ENCODE data around the gene ALDH16A1. TPM values are rescaled to one million over a fixed set of nuclear protein-coding genes. Genes with fewer than 3 reads are reported as not detected.

Gene ALDH16A1
- total and polyA plus RNA-seq, 9 donors = 0.93 to 24.2 (median 20.2) TPM

- peak within 1 kb of the TSS in 1 of 2 donors; percentile 63 for H3K27ac ChIP-seq
- H3K4me1 ChIP-seq (ENCODE audit: insufficient read depth) = peaks cover 5% of the 10 kb centered on the region
- DNase-seq = peak; percentile 77 to 89 (median 83)
- no peak for TF ChIP-seq POLR2A (IDR thresholded peaks at IDR 0.05)
- peak; percentile 97 to 100 (median 97) for TF ChIP-seq CTCF (IDR thresholded peaks at IDR 0.05)
- intact Hi-C loops (cut with DNase I) = loop anchor here in 1 of 4 donors (10.0 kb wide), 1 partner anchor 211 kb away; the partner anchor contains the start of gene ADM5
- 1% methylated on average over 33 of the region's 33 CpGs for WGBS, 3 donors
- H3K36me3 ChIP-seq = no peaks in the 10 kb centered on the region
- H3K9me3 ChIP-seq = no peaks in the 10 kb centered on the region
- no peaks in the 10 kb centered on the region for H3K27me3 ChIP-seq
- H3K4me3 ChIP-seq = peak within 1 kb of the TSS; percentile 76
Measured at GRCh38 chr19:49473868-49474541, 21.0 kb downstream of the ALDH16A1 start, which contains the start of gene FLT3LG. Gene FLT3LG, plus strand, starts transcription at chr19:49474215. Its CDS starts 425 bp downstream, at chr19:49474640.

GRCh38 chr19:49474542-49474924 is 21.5 kb downstream of the ALDH16A1 start:
- peak overlapping the region in 1 of 2 donors; percentile 63 for H3K27ac ChIP-seq
- H3K4me3 ChIP-seq = peak overlapping the region; percentile 76
- peaks cover 5% of the 10 kb centered on the region for H3K4me1 ChIP-seq (ENCODE audit: insufficient read depth)
- no peaks in the 10 kb centered on the region for H3K9me3 ChIP-seq
- 9 to 10% (median 9%) methylated on average over 11 of the region's 11 CpGs for WGBS, 3 donors
- intact Hi-C loops (cut with DNase I) = loop anchor here in 1 of 4 donors (10.0 kb wide), 1 partner anchor 210 kb away; the partner anchor contains the start of gene ADM5
- no peak for DNase-seq
- no peaks in the 10 kb centered on the region for H3K36me3 ChIP-seq
- no peak for TF ChIP-seq CTCF (IDR thresholded peaks at IDR 0.05)
- no peak for TF ChIP-seq EP300 (IDR thresholded peaks at IDR 0.05)
- no peak for TF ChIP-seq POLR2A (IDR thresholded peaks at IDR 0.05)
- H3K27me3 ChIP-seq = no peaks in the 10 kb centered on the region

- DNase-seq = no peak
- no peaks in the 10 kb centered on the region for H3K27me3 ChIP-seq
- 60 to 63% (median 62%) methylated on average over 15 of the region's 15 CpGs for WGBS, 3 donors
- H3K9me3 ChIP-seq = no peaks in the 10 kb centered on the region
- TF ChIP-seq POLR2A (IDR thresholded peaks at IDR 0.05) (no peak), CTCF (IDR thresholded peaks at IDR 0.05) (no peak), EP300 (IDR thresholded peaks at IDR 0.05) (no peak)
- peaks cover 5% of the 10 kb centered on the region for H3K4me1 ChIP-seq (ENCODE audit: insufficient read depth)
- H3K4me3 ChIP-seq = no peak overlapping the region
- H3K27ac ChIP-seq = no peak overlapping the region
- no peaks in the 10 kb centered on the region for H3K36me3 ChIP-seq
- intact Hi-C loops (cut with DNase I) = loop anchor here in 1 of 4 donors (10.0 kb wide), 1 partner anchor 209 kb away; the partner anchor contains the start of gene ADM5
Measured at GRCh38 chr19:49475191-49475917, 22.3 kb downstream of the ALDH16A1 start.

GRCh38 chr19:49475995-49476880 is 23.2 kb downstream of the ALDH16A1 start:
- Histone ChIP-seq H3K36me3 (no peaks in the 10 kb centered on the region), H3K4me1 (ENCODE audit: insufficient read depth) (peaks cover 5% of the 10 kb centered on the region), H3K27me3 (no peaks in the 10 kb centered on the region), H3K4me3 (no peak overlapping the region), H3K9me3 (no peaks in the 10 kb centered on the region), H3K27ac (no peak overlapping the region)
- TF ChIP-seq EP300 (IDR thresholded peaks at IDR 0.05) (no peak), POLR2A (IDR thresholded peaks at IDR 0.05) (no peak), CTCF (IDR thresholded peaks at IDR 0.05) (no peak)
- peak in 3 of 5 donors; percentile 48 to 51 (median 49) for DNase-seq
- 61% methylated on average over 27 of the region's 27 CpGs for WGBS, 3 donors
- intact Hi-C loops (cut with DNase I) = loop anchor here in 1 of 4 donors (10.0 kb wide), 1 partner anchor 209 kb away; the partner anchor contains the start of gene ADM5
